ENCODE data around the gene CES2.

DNA sequence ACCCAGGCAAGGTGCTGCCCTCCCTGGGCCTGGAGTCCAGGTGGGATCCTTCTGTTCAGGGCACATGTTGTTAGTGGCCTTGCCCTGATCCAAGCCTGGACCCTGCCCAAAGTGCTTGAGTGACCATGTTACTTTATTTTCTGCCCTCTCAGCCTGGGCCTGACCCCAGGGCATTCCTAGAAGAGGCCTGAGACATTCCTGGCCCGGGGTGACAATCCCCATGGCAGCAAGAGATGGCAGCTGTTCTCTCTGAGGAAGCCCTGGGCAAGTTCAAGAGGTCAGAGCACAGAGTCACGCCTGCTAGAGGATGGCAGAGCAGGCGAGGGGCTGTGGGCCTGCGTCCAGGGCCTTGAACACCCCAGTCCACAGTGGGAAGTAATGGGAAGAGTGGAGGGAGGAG, 21.6 kb upstream of the CES2 start:
- TF ChIP-seq CTCF (IDR thresholded peaks at IDR 0.05; ENCODE audit: extremely low read depth in 1 of 2, insufficient read depth in 1 of 2, low read depth in 1 of 2, low read length in 2 of 2), result no peak
- no peak for TF ChIP-seq EZH2 (IDR thresholded peaks at IDR 0.05; ENCODE audit: borderline replicate concordance, low read depth, low read length, severe bottlenecking)
- TF ChIP-seq MYC (IDR thresholded peaks at IDR 0.05; ENCODE audit: low read depth, low read length), result no peak
- no peak for TF ChIP-seq POLR2A (IDR thresholded peaks at IDR 0.05; ENCODE audit: low read depth, low read length)

Data from endothelial cell of umbilical vein (primary cell).